SK-N-MC (cell line): ENCODE data around the gene CCBE1.

Experiments
- DNase-seq: peaks from one replicate; pipeline ENCODE4 v3.0.0-alpha.2; 2011; ENCODE audit warnings: low read depth, low spot score
- H3K27ac ChIP-seq: fragments of 200-600 bp; sonication (generic); 2 replicates; pipeline ENCODE4 v1.5.1; 2016; ENCODE audit warnings: mixed run types
- H3K36me3 ChIP-seq: fragments of 200-600 bp; sonication (generic); 2 replicates; pipeline ENCODE4 v1.6.1; 2017; ENCODE audit warnings: antibody characterized with exemption, low read length, mixed read lengths; ENCODE audit not compliant: insufficient read depth
- H3K4me3 ChIP-seq: fragments of 200-600 bp; sonication (generic); 2 replicates; pipeline ENCODE4 v1.5.1; 2016
- H3K9ac ChIP-seq: fragments of 200-600 bp; sonication (generic); 2 replicates; pipeline ENCODE4 v1.8.0; 2017; ENCODE audit warnings: mixed run types, mixed read lengths; ENCODE audit not compliant: insufficient read length
- H3K9me3 ChIP-seq: fragments of 200-600 bp; sonication (generic); 2 replicates; pipeline ENCODE4 v1.6.1; 2017; ENCODE audit warnings: low read depth, mild to moderate bottlenecking, antibody characterized with exemption, low read length, moderate library complexity, mixed read lengths
- EZH2 ChIP-seq: fragments of 200-600 bp; sonication (generic); IDR thresholded peaks from one replicate; pipeline ENCODE4 v1.6.1; 2017; ENCODE audit warnings: antibody characterized with exemption
- FOXP2 ChIP-seq: optimal IDR thresholded peaks from 2 replicates; pipeline ENCODE3; 2011; ENCODE audit warnings: mild to moderate bottlenecking, moderate library complexity; ENCODE audit not compliant: insufficient read depth; ENCODE audit errors: extremely low read length, control extremely low read depth
- POLR2AphosphoS5 ChIP-seq: IDR thresholded peaks from 2 replicates; pipeline ENCODE4 v1.6.1; 2012; ENCODE audit warnings: mild to moderate bottlenecking, low read depth, low read length, borderline replicate concordance

The CCBE1 gene

GRCh38 chr18:59681521-59682004, 15.7 kb downstream of the CCBE1 start:
- Histone ChIP-seq H3K36me3 (no peaks in the 10 kb centered on the region), H3K9ac (no peak overlapping the region), H3K9me3 (no peaks in the 10 kb centered on the region), H3K27ac (no peak overlapping the region), H3K4me3 (no peak overlapping the region)
- DNase-seq, result no peak
- TF ChIP-seq POLR2AphosphoS5 (no peak), EZH2 (no peak), FOXP2 (no peak)

- no peak for TF ChIP-seq EZH2
- TF ChIP-seq FOXP2, result no peak
- TF ChIP-seq POLR2AphosphoS5, result no peak
- Histone ChIP-seq H3K36me3 (no peaks in the 10 kb centered on the region), H3K4me3 (no peak overlapping the region), H3K9me3 (no peaks in the 10 kb centered on the region), H3K27ac (no peak overlapping the region), H3K9ac (no peak overlapping the region)
- DNase-seq, result no peak
These were observed 16.2 kb downstream of the CCBE1 start for GRCh38 chr18:59681051-59681450.

GRCh38 chr18:59675346-59675745, 21.9 kb downstream of the CCBE1 start:
- no peaks in the 10 kb centered on the region for H3K9me3 ChIP-seq
- H3K36me3 ChIP-seq, result no peaks in the 10 kb centered on the region
- H3K9ac ChIP-seq, result no peak overlapping the region
- H3K27ac ChIP-seq, result no peak overlapping the region
- H3K4me3 ChIP-seq, result no peak overlapping the region
- TF ChIP-seq POLR2AphosphoS5 (no peak), FOXP2 (no peak), EZH2 (no peak)
- no peak for DNase-seq

- Histone ChIP-seq H3K4me3 (no peak overlapping the region), H3K27ac (no peak overlapping the region), H3K9ac (no peak overlapping the region), H3K9me3 (no peaks in the 10 kb centered on the region), H3K36me3 (no peaks in the 10 kb centered on the region)
- no peak for TF ChIP-seq EZH2
- no peak for TF ChIP-seq POLR2AphosphoS5
- TF ChIP-seq FOXP2, result no peak
- DNase-seq, result no peak
These were observed 22.3 kb downstream of the CCBE1 start for GRCh38 chr18:59674903-59675270.

- Histone ChIP-seq H3K36me3 (no peaks in the 10 kb centered on the region), H3K4me3 (no peak overlapping the region), H3K27ac (no peak overlapping the region), H3K9ac (no peak overlapping the region), H3K9me3 (no peaks in the 10 kb centered on the region)
- no peak for TF ChIP-seq FOXP2
- no peak for DNase-seq
These were observed 22.9 kb downstream of the CCBE1 start for GRCh38 chr18:59674186-59674902.

- no peak for DNase-seq
- no peak for TF ChIP-seq EZH2
- no peak for TF ChIP-seq FOXP2
- TF ChIP-seq POLR2AphosphoS5, result no peak
- no peaks in the 10 kb centered on the region for H3K9me3 ChIP-seq
- no peak overlapping the region for H3K9ac ChIP-seq
- H3K4me3 ChIP-seq, result no peak overlapping the region
- H3K27ac ChIP-seq, result no peak overlapping the region
- no peaks in the 10 kb centered on the region for H3K36me3 ChIP-seq
These were observed 24.9 kb downstream of the CCBE1 start for GRCh38 chr18:59672235-59672711.

- no peak overlapping the region for H3K4me3 ChIP-seq
- no peak overlapping the region for H3K27ac ChIP-seq
- H3K9me3 ChIP-seq, result no peaks in the 10 kb centered on the region
- TF ChIP-seq EZH2, result no peak
- no peak for DNase-seq
- no peak overlapping the region for H3K9ac ChIP-seq
- no peaks in the 10 kb centered on the region for H3K36me3 ChIP-seq
These were observed 25.7 kb downstream of the CCBE1 start for GRCh38 chr18:59671551-59671950.

GRCh38 chr18:59669872-59670657, 27.2 kb downstream of the CCBE1 start:
- no peak for DNase-seq
- Histone ChIP-seq H3K27ac (no peak overlapping the region), H3K4me3 (no peak overlapping the region), H3K36me3 (no peaks in the 10 kb centered on the region), H3K9me3 (no peaks in the 10 kb centered on the region), H3K9ac (no peak overlapping the region)
- TF ChIP-seq FOXP2, result no peak
- no peak for TF ChIP-seq POLR2AphosphoS5
- no peak for TF ChIP-seq EZH2
